Endothelial cell of umbilical vein (primary cell): ENCODE results near the gene GNMT.

Source experiments
- MYC ChIP-seq: IDR thresholded peaks from one replicate; pipeline ENCODE4 v1.6.1; 2011; ENCODE audit warnings: mild to moderate bottlenecking, low read depth, low read length
- POLR2A ChIP-seq: IDR thresholded peaks from 2 replicates; pipeline ENCODE4 v1.6.1; 2012; ENCODE audit warnings: low read depth, mild to moderate bottlenecking, control low read depth, low read length
- POLR2AphosphoS5 ChIP-seq: IDR thresholded peaks from 2 replicates; pipeline ENCODE4 v1.6.1; 2012; ENCODE audit warnings: low read depth, mild to moderate bottlenecking, control low read depth, low read length, moderate library complexity; ENCODE audit not compliant: insufficient read depth
- TF ChIP-seq, protein P1 (sequence below), 2 donors: IDR thresholded peaks; 1 replicate in 1 of 2; 2 replicates in 1 of 2; pipeline ENCODE4 v1.5.1; 2011; ENCODE audit warnings: low read length in 2 of 2, mild to moderate bottlenecking in 2 of 2, moderate library complexity in 2 of 2, control low read depth in 1 of 2, inconsistent platforms in 1 of 2, low read depth in 1 of 2; ENCODE audit not compliant: insufficient read depth in 1 of 2; ENCODE audit errors: extremely low read depth in 1 of 2
- TF ChIP-seq, protein P2 (sequence below): IDR thresholded peaks from 2 replicates; pipeline ENCODE4 v1.6.1; 2011; ENCODE audit not compliant: insufficient read depth, insufficient read length

DNA sequence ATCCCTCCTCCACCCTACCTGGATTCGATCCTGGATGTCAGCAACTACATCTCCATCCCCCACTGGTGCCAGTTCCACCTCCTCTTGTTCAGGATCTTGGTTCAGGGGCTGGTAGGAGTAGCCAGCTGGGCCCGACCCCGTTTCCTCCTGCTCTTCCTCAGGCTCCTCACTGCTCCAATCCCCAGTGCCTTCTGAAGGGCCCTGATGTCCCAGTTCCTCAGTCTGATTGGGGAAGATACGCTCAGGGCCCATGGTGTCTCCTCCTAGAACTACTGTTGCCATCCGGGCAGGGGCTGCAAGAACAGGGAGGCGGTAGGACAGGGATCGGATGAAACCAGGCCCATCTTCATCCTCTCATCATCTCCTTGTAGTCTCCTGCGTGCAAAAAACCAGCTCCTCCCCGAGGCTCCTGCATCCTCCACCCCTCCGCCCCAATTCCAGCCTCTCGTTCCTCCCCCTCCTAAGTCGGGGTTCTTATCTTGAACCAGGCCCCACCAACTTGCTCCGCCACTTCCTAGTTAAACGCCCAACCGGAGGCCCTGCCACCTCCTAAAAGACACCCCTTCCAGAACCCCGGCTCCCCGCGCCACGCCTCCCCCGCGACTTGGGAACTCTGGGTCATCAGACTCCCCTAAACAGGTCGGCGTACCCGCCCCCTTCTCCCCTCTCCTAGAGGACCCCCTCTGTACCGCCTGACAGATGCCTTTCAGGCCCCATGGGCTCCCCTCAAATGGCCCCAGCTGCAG, 52.7 kb downstream of the GNMT start:
- TF ChIP-seq, protein P1, sequence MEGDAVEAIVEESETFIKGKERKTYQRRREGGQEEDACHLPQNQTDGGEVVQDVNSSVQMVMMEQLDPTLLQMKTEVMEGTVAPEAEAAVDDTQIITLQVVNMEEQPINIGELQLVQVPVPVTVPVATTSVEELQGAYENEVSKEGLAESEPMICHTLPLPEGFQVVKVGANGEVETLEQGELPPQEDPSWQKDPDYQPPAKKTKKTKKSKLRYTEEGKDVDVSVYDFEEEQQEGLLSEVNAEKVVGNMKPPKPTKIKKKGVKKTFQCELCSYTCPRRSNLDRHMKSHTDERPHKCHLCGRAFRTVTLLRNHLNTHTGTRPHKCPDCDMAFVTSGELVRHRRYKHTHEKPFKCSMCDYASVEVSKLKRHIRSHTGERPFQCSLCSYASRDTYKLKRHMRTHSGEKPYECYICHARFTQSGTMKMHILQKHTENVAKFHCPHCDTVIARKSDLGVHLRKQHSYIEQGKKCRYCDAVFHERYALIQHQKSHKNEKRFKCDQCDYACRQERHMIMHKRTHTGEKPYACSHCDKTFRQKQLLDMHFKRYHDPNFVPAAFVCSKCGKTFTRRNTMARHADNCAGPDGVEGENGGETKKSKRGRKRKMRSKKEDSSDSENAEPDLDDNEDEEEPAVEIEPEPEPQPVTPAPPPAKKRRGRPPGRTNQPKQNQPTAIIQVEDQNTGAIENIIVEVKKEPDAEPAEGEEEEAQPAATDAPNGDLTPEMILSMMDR (IDR thresholded peaks at IDR 0.05; ENCODE audit: extremely low read depth in 1 of 2, insufficient read depth in 1 of 2, low read depth in 1 of 2, low read length in 2 of 2): no peak
- TF ChIP-seq, protein P2, sequence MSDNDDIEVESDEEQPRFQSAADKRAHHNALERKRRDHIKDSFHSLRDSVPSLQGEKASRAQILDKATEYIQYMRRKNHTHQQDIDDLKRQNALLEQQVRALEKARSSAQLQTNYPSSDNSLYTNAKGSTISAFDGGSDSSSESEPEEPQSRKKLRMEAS: no peak
- TF ChIP-seq POLR2AphosphoS5: no peak
- peak; percentile 24 for TF ChIP-seq POLR2A
- no peak for TF ChIP-seq MYC
